ENCODE results near the gene FOXN3. TPM values are rescaled to one million over a fixed set of nuclear protein-coding genes. Genes with fewer than 3 reads are reported as not detected.

Gene FOXN3
- polyA plus RNA-seq, 1 donor: 39.5 TPM

DNA sequence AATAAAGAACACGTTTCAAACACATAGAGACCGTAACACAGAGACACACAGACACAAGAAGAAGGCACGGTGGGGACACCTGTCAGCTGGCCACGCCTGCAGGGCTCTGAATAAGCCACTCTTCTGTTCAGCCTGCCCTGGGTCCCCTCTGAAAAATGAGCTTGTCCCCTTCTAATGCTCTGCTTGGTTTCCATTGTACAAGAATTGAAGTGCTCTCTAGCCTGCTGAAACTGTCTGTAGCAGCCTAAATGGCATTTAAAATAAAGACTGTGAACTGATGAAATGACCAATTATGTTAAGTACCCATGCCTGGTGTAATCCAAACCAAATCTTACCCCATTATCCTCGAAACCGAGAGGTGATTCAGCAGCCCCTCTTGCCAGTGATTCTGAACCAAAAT lies 139.8 kb downstream of the FOXN3 start:
- no peaks in the 10 kb centered on the region for H3K27me3 ChIP-seq (ENCODE audit: control insufficient read depth, insufficient read depth, low read length)
- no peak for DNase-seq
- no peaks in the 10 kb centered on the region for H3K4me1 ChIP-seq (ENCODE audit: control insufficient read depth, insufficient read depth, low read length)
- H3K4me3 ChIP-seq (ENCODE audit: low read length): no peak overlapping the region
- H3K27ac ChIP-seq (ENCODE audit: low read length): no peak overlapping the region
- H3K36me3 ChIP-seq (ENCODE audit: control insufficient read depth, insufficient read depth, low read length): peaks cover 14% of the 10 kb centered on the region
- no peaks in the 10 kb centered on the region for H3K9me3 ChIP-seq (ENCODE audit: control insufficient read depth, low read depth, low read length)
- 80% methylated on average over 1 of the region's 6 CpGs for WGBS (ENCODE audit: insufficient coverage, low lambda C conversion rate)

DNA sequence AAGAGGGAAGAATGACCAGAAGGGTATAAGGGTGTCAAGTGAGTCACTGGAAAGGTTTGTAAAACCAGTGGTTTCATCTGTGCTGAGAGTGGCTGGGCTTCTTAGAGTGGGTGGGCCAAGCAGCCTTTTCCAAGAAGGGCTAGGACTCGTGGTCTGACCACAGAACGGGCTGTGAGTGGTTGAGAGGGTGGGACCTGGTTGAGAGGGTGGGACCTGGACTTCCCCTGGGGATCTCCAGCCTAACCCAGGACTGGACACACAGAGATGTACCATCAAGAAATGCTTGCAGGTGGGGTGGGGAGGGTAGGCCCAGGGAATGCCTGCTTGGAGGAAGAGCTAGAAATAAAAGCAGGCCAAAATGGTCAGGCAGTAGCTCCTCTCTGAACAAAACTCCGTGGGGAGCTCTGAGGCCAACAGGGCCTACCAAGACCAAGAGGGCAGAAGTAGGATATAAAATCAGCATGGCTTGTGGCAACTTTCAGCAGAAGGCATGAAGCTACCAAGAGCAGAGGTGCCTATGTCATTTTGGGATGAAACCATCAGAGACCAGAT lies 140.5 kb downstream of the FOXN3 start:
- Histone ChIP-seq H3K27me3 (ENCODE audit: control insufficient read depth, insufficient read depth, low read length) (no peaks in the 10 kb centered on the region), H3K4me3 (ENCODE audit: low read length) (no peak overlapping the region), H3K27ac (ENCODE audit: low read length) (no peak overlapping the region), H3K4me1 (ENCODE audit: control insufficient read depth, insufficient read depth, low read length) (no peaks in the 10 kb centered on the region), H3K36me3 (ENCODE audit: control insufficient read depth, insufficient read depth, low read length) (peaks cover 12% of the 10 kb centered on the region), H3K9me3 (ENCODE audit: control insufficient read depth, low read depth, low read length) (no peaks in the 10 kb centered on the region)
- no peak for DNase-seq
- whole genome bisulfite sequencing (ENCODE audit: insufficient coverage, low lambda C conversion rate): no CpG with 5 or more reads among the region's 3 CpGs

DNA sequence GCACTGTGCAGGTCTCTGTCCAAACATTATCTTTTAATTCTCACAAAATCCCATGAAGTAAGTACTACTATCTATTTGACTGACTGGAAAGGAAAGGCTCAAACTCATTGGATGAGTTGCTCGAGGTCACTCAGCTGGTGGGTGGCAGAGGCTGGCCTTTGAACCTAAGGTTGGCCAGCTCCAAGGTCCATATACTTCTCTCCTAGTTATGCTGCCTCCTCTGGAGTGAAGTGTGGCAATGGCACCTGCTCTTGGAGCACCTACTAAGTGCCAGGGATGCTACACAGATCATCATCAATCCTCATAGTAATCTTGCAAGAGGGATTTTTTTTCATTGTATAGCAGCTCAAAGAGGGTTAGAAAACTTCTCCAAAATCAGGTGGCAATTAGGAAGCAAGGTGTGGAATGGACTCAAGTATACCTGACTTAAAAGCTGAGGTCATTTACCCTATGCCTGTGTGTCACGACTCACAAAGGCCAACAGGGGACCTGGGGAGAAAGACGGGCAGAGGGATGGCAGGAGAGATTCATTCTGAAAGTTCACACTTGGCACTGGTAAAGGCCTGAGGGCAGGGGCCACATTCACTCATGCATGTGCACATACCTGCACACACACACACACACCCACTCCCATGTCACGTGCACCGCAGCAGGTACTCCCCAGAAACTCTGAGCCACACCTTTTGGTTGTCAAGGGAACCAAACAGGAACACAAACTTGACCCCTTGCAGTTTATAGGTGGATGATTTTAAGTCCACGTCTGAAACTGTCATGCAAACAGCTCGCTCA lies 146.4 kb downstream of the FOXN3 start:
- no peaks in the 10 kb centered on the region for H3K27me3 ChIP-seq (ENCODE audit: control insufficient read depth, insufficient read depth, low read length)
- WGBS (ENCODE audit: insufficient coverage, low lambda C conversion rate): no CpG with 5 or more reads among the region's 7 CpGs
- peak overlapping the region; percentile 64 for H3K27ac ChIP-seq (ENCODE audit: low read length)
- DNase-seq: peak; percentile 94 to 97
- H3K9me3 ChIP-seq (ENCODE audit: control insufficient read depth, low read depth, low read length): no peaks in the 10 kb centered on the region
- peaks cover 6% of the 10 kb centered on the region for H3K36me3 ChIP-seq (ENCODE audit: control insufficient read depth, insufficient read depth, low read length)
- no peak overlapping the region for H3K4me3 ChIP-seq (ENCODE audit: low read length)
- H3K4me1 ChIP-seq (ENCODE audit: control insufficient read depth, insufficient read depth, low read length): peaks cover 9% of the 10 kb centered on the region

DNA sequence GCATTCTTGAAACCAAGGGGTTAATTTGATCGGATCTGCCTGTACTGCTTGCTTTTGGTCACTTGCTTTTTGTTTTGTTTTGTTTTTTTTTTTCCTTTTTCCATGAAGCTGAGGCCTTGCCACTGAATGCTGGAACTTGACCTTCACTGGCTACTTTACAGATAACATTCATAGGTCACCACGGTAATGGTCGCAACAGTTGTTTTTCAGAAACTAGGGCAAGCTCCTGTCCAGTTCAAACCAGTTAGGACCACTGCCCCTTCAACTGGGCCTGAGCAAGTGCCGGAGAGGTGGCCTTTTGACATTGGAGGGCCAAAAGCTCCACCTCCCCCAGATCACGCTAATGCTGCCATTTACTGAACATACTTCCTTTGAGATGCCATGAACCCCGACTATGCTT lies 147.6 kb downstream of the FOXN3 start:
- Histone ChIP-seq H3K9me3 (ENCODE audit: control insufficient read depth, low read depth, low read length) (no peaks in the 10 kb centered on the region), H3K4me3 (ENCODE audit: low read length) (no peak overlapping the region), H3K27ac (ENCODE audit: low read length) (no peak overlapping the region), H3K27me3 (ENCODE audit: control insufficient read depth, insufficient read depth, low read length) (no peaks in the 10 kb centered on the region), H3K36me3 (ENCODE audit: control insufficient read depth, insufficient read depth, low read length) (peaks cover 12% of the 10 kb centered on the region), H3K4me1 (ENCODE audit: control insufficient read depth, insufficient read depth, low read length) (peaks cover 9% of the 10 kb centered on the region)
- peak in 1 of 2 donors; percentile 15 for DNase-seq
- 53% methylated on average over 3 of the region's 6 CpGs for WGBS (ENCODE audit: insufficient coverage, low lambda C conversion rate)

DNA sequence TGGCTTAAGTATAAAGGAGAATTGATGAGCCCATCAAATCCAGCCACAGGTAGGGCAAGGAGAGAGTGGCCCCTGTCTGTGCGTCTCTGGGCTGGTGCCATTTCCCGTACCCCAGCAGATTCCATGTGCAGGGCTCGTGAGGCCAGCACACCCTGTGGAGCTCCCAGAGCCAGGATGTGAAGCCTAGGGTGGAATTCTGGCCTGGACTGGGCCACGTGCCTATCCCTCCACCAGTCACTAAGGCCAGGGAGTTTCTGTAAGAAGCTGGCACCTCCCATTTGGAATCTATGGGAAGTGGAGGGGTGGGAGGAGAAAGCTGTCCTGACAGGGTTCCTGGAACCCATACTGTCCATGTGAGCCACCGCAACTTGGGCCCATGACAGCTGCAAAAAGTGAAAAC lies 148.5 kb downstream of the FOXN3 start:
- DNase-seq: no peak
- Histone ChIP-seq H3K36me3 (ENCODE audit: control insufficient read depth, insufficient read depth, low read length) (peaks cover 15% of the 10 kb centered on the region), H3K4me3 (ENCODE audit: low read length) (no peak overlapping the region), H3K4me1 (ENCODE audit: control insufficient read depth, insufficient read depth, low read length) (peaks cover 9% of the 10 kb centered on the region), H3K27ac (ENCODE audit: low read length) (no peak overlapping the region), H3K27me3 (ENCODE audit: control insufficient read depth, insufficient read depth, low read length) (no peaks in the 10 kb centered on the region), H3K9me3 (ENCODE audit: control insufficient read depth, low read depth, low read length) (no peaks in the 10 kb centered on the region)
- WGBS (ENCODE audit: insufficient coverage, low lambda C conversion rate): no CpG with 5 or more reads among the region's 5 CpGs

DNA sequence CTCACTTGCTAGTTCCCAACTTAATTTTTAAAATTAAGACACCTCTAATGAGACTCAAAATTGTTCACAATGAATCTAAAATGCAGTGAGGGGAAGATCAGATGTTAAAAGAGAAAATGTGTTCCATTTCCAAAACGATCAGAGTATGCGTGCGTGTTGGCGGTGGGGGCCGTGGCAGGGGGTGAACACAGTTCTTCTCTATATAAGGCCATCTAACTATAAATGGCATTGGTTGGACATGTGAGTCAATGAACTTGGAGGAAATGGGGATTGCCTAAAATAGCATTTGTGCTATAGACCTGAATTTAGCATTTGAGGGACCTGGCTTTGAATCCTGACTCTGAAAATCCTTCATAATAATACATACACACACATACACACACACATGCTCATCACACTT lies 149.4 kb downstream of the FOXN3 start:
- Histone ChIP-seq H3K36me3 (ENCODE audit: control insufficient read depth, insufficient read depth, low read length) (peaks cover 16% of the 10 kb centered on the region), H3K9me3 (ENCODE audit: control insufficient read depth, low read depth, low read length) (no peaks in the 10 kb centered on the region), H3K4me3 (ENCODE audit: low read length) (no peak overlapping the region), H3K27ac (ENCODE audit: low read length) (no peak overlapping the region), H3K4me1 (ENCODE audit: control insufficient read depth, insufficient read depth, low read length) (peaks cover 9% of the 10 kb centered on the region), H3K27me3 (ENCODE audit: control insufficient read depth, insufficient read depth, low read length) (no peaks in the 10 kb centered on the region)
- WGBS (ENCODE audit: insufficient coverage, low lambda C conversion rate): no CpG with 5 or more reads among the region's 5 CpGs
- DNase-seq: no peak

DNA sequence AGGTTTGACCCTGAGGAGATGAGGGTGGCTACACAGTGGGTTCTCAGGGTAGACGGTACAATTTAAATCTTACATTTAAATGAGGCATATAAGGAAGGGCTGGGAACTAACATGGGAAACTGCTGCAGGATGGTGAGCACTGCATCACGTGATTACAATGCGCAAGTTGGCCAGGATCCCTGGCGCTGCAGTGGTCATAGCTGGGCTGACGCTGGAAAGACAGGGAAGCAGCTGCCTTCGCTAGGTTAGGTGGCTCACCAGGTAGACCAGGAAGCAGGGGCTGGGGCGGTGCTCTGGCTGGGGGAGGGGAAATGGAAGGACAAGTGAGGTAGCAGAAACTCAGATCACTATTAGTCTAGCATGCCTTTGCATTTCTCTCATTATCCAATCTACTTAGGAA lies 149.9 kb downstream of the FOXN3 start:
- H3K27me3 ChIP-seq (ENCODE audit: control insufficient read depth, insufficient read depth, low read length): no peaks in the 10 kb centered on the region
- peaks cover 9% of the 10 kb centered on the region for H3K4me1 ChIP-seq (ENCODE audit: control insufficient read depth, insufficient read depth, low read length)
- H3K36me3 ChIP-seq (ENCODE audit: control insufficient read depth, insufficient read depth, low read length): peaks cover 16% of the 10 kb centered on the region
- H3K27ac ChIP-seq (ENCODE audit: low read length): no peak overlapping the region
- H3K9me3 ChIP-seq (ENCODE audit: control insufficient read depth, low read depth, low read length): no peaks in the 10 kb centered on the region
- H3K4me3 ChIP-seq (ENCODE audit: low read length): no peak overlapping the region
- no CpG with 5 or more reads among the region's 7 CpGs for WGBS (ENCODE audit: insufficient coverage, low lambda C conversion rate)
- no peak for DNase-seq

DNA sequence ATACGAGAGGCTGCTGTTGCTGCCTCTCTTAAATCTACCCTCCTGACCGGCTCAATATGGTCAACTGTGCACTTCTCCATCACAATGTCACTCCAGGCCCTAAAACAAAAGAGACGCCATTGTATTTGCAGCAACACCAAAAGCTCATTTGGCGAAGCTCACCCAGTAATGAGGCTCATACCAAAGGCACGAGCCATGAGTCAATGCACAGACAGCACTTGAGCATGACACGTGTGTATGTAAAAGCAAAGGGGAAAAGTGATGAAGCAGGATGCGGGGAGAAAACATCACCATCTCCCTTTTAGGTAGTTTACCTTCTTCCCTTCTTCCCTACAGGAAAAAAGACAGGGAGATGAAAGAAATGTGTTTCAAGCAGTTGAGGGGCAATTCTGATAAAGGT lies 150.3 kb downstream of the FOXN3 start:
- H3K4me3 ChIP-seq (ENCODE audit: low read length): no peak overlapping the region
- no peak for DNase-seq
- peaks cover 9% of the 10 kb centered on the region for H3K4me1 ChIP-seq (ENCODE audit: control insufficient read depth, insufficient read depth, low read length)
- H3K36me3 ChIP-seq (ENCODE audit: control insufficient read depth, insufficient read depth, low read length): peaks cover 16% of the 10 kb centered on the region
- H3K27me3 ChIP-seq (ENCODE audit: control insufficient read depth, insufficient read depth, low read length): no peaks in the 10 kb centered on the region
- no peaks in the 10 kb centered on the region for H3K9me3 ChIP-seq (ENCODE audit: control insufficient read depth, low read depth, low read length)
- H3K27ac ChIP-seq (ENCODE audit: low read length): no peak overlapping the region
- whole genome bisulfite sequencing (ENCODE audit: insufficient coverage, low lambda C conversion rate): 100% methylated on average over 1 of the region's 7 CpGs

DNA sequence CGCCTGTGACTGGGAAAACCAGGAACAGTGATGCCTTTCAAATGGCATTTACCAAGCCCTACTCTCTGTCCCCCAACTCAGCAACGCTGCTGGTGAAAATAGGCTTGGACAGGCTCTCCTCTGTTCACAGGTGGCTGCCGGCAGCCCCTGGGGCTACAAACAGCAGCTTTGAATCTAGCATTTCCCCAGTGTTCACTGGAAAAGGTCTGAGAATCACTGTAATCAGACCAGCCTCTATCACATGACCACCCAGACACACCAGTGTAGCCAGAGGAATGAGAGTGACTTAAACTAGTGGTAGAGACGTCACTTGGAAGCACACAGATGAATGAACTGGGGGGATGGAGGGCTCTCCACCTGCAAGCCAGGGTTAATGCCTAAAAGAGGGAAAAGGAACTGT lies 151.8 kb downstream of the FOXN3 start:
- WGBS (ENCODE audit: insufficient coverage, low lambda C conversion rate): no CpG with 5 or more reads among the region's 4 CpGs
- no peak overlapping the region for H3K27ac ChIP-seq (ENCODE audit: low read length)
- H3K27me3 ChIP-seq (ENCODE audit: control insufficient read depth, insufficient read depth, low read length): no peaks in the 10 kb centered on the region
- no peak overlapping the region for H3K4me3 ChIP-seq (ENCODE audit: low read length)
- H3K36me3 ChIP-seq (ENCODE audit: control insufficient read depth, insufficient read depth, low read length): peaks cover 16% of the 10 kb centered on the region
- no peak for DNase-seq
- H3K9me3 ChIP-seq (ENCODE audit: control insufficient read depth, low read depth, low read length): no peaks in the 10 kb centered on the region
- H3K4me1 ChIP-seq (ENCODE audit: control insufficient read depth, insufficient read depth, low read length): peaks cover 4% of the 10 kb centered on the region

DNA sequence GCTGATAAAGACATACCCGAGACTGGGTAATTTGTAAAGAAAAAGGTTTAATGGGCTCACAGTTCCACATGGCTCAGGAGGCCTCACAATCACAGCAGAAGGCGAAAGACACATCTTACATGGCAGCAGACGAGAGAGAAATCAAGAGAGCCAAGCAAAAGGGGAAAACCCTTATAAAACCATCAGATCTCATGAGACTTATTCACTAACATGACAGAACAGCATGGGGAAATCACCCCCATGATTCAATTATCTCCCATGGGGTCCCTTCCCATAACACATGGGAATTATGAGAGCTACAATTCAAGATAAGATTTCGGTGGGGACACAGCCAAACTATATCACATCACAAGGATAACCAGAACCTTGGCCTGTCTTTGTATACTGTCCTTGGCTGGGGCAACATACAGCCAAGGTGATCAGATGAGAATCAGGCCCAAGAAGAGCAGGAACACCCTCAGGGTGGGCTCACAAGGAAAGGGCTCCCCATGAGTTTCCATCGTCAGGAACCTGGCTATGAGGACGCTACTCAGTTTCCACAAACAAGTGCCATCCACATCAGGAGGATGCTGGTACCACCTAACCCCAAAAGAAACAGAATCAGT lies 152.7 kb downstream of the FOXN3 start:
- peaks cover 4% of the 10 kb centered on the region for H3K4me1 ChIP-seq (ENCODE audit: control insufficient read depth, insufficient read depth, low read length)
- DNase-seq: no peak
- H3K27me3 ChIP-seq (ENCODE audit: control insufficient read depth, insufficient read depth, low read length): no peaks in the 10 kb centered on the region
- WGBS (ENCODE audit: insufficient coverage, low lambda C conversion rate): no CpG with 5 or more reads among the region's 6 CpGs
- no peak overlapping the region for H3K4me3 ChIP-seq (ENCODE audit: low read length)
- H3K36me3 ChIP-seq (ENCODE audit: control insufficient read depth, insufficient read depth, low read length): peaks cover 16% of the 10 kb centered on the region
- no peak overlapping the region for H3K27ac ChIP-seq (ENCODE audit: low read length)
- no peaks in the 10 kb centered on the region for H3K9me3 ChIP-seq (ENCODE audit: control insufficient read depth, low read depth, low read length)

Measured in large intestine (tissue), 3 donors.